ENCODE measurements around the gene DOCK2.

The DOCK2 gene

DNA sequence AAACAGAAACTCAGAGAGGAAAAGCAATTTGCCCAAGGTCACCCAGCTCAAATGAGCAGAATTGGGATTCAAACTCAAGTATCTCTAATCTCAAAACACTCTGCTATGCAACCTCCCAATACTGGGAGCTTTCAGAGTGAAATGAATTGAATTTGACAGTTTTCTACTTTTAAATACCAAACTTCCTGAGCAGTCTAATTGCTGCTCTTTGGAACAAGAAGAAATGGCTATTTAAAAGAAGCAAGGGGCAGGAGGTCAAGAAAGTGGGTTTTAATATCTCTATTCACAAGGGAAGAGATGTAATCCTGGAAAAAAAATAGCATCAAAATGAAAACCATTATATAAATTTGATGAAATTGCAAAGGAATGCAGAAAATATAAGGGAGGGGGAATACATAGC lies 200.6 kb downstream of the DOCK2 start:
- DNase-seq, result no peak
- peaks cover 35 to 55% of the 10 kb centered on the region in 2 donors for H3K36me3 Mint-ChIP-seq
- no peak overlapping the region for H3K27ac Mint-ChIP-seq
- H3K4me3 Mint-ChIP-seq, result no peak overlapping the region
- ATAC-seq (replicated peaks), result no peak
- no peaks in the 10 kb centered on the region for H3K9me3 Mint-ChIP-seq
- no peaks in the 10 kb centered on the region for H3K27me3 Mint-ChIP-seq
- H3K4me1 Mint-ChIP-seq, result peaks cover 10 to 14% of the 10 kb centered on the region in 2 donors

DNA sequence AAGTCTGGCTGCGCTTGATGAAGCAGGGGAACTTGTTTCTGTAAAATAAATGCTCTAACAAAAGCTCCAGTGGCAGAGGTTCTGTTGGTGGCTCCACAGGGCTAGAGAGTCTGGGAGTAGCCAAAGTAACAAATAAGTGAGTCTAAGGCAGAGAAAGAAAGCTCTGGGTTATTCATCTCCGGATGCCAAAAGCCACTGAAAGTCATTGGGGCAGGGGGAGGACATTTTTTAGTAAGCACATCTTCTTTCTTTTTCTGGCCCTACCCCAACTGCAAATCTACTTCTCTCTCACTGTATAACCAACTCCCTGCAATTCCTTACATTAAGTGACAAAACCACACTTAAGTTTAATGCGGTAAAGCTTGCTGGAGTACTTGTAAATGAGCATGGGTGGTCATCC lies 201.6 kb downstream of the DOCK2 start:
- peaks cover 39 to 55% of the 10 kb centered on the region in 2 donors for H3K36me3 Mint-ChIP-seq
- H3K9me3 Mint-ChIP-seq, result no peaks in the 10 kb centered on the region
- peaks cover 6% of the 10 kb centered on the region in 2 donors for H3K4me1 Mint-ChIP-seq
- ATAC-seq (replicated peaks) (no peak), DNase-seq (no peak)
- no peak overlapping the region for H3K27ac Mint-ChIP-seq
- H3K27me3 Mint-ChIP-seq, result no peaks in the 10 kb centered on the region
- H3K4me3 Mint-ChIP-seq, result no peak overlapping the region

DNA sequence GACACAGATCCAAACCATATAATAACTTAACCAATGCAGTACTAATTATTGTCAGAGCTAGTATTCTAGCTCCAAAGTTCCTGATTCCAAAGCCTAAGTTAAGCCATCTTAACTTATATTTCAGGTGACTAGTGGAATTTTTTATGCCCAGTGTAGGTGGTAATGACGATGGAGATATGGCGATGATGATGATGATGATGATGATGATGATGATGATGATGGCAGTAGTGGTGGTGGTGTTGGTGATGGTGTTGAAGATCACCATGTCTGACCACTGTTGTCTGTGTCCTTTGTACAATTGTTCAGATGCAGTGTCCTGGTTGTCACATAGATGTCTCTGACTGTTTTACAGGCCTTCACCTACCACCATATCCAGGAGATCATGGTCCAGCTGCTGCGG lies 203.3 kb downstream of the DOCK2 start:
- DNase-seq, result no peak
- ATAC-seq (replicated peaks), result no peak
- Mint-ChIP-seq H3K27me3 (no peaks in the 10 kb centered on the region), H3K27ac (no peak overlapping the region), H3K4me3 (no peak overlapping the region), H3K9me3 (no peaks in the 10 kb centered on the region), H3K4me1 (peaks cover 0 to 5% of the 10 kb centered on the region in 2 donors), H3K36me3 (peaks cover 47 to 62% of the 10 kb centered on the region in 2 donors)

DNA sequence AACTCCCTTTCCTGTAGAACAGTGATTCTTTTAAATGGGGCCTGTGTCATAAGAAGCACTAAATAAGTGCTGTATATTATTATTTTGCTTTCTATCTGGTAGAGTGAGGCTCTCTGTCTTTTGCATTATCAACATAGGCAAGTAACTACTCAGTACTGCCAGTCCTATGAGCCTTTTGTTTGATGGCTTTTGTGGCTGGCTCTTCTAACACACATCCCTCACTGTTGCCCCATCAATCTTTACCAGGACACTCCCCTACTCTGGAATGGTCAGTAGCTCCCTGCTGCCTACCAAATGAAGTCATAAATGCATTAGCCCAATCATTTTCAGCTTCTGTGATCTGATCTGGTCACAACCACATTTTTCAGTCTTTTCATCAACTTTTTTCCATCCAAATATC lies 205.6 kb downstream of the DOCK2 start:
- Mint-ChIP-seq H3K27ac (no peak overlapping the region), H3K4me3 (no peak overlapping the region), H3K4me1 (peaks cover 0 to 7% of the 10 kb centered on the region in 2 donors), H3K27me3 (no peaks in the 10 kb centered on the region), H3K9me3 (peaks cover 0 to 1% of the 10 kb centered on the region in 2 donors), H3K36me3 (peaks cover 59 to 71% of the 10 kb centered on the region in 2 donors)
- DNase-seq (no peak), ATAC-seq (replicated peaks) (no peak)

DNA sequence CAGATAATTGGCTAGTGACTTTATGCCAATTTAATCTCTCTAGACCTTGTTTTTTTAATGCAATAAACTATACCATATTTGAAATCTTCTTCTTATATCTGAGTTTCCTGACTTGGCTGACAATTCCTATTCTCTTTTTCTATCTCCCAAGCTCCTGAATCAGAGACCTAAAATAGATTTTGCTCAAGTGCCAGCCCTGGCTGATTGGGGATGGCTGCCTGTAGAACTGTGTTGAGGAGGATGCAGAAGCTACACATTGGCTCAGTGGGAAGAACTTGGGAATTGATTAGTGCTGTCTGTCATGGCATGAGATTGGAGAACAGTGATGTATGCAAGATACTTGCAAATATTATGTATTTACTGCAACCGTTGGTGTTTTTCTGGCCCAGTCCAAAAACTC lies 210.4 kb downstream of the DOCK2 start:
- Mint-ChIP-seq H3K36me3 (peaks cover 76 to 78% of the 10 kb centered on the region in 2 donors), H3K27me3 (no peaks in the 10 kb centered on the region), H3K4me1 (peaks cover 0 to 7% of the 10 kb centered on the region in 2 donors), H3K9me3 (peaks cover 12 to 16% of the 10 kb centered on the region in 2 donors), H3K4me3 (no peak overlapping the region), H3K27ac (no peak overlapping the region)
- DNase-seq (no peak), ATAC-seq (replicated peaks) (no peak)

DNA sequence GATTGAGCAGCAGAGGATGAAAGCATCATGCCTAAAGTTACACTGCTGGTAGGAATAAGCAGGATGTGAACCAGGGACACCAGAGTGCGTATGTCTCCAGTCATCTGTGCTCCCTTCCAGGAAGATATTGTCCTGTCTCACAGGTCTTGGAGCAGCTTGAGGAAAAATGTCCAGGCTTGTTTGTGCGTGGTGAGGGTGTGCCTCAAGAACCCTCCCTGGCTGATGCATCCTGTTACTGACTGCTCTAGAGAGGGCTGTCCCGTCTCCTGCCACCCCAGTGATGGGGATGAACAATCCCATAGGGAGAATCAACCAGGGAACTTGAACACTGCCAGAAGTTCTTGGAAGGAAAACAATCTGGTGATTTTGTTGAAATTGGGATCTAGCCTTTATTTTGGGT lies 211.2 kb downstream of the DOCK2 start:
- H3K36me3 Mint-ChIP-seq, result peaks cover 76 to 78% of the 10 kb centered on the region in 2 donors
- H3K27ac Mint-ChIP-seq, result no peak overlapping the region
- DNase-seq, result no peak
- H3K27me3 Mint-ChIP-seq, result no peaks in the 10 kb centered on the region
- peaks cover 0 to 7% of the 10 kb centered on the region in 2 donors for H3K4me1 Mint-ChIP-seq
- no peak for ATAC-seq (replicated peaks)
- no peak overlapping the region for H3K4me3 Mint-ChIP-seq
- peaks cover 12 to 22% of the 10 kb centered on the region in 2 donors for H3K9me3 Mint-ChIP-seq

DNA sequence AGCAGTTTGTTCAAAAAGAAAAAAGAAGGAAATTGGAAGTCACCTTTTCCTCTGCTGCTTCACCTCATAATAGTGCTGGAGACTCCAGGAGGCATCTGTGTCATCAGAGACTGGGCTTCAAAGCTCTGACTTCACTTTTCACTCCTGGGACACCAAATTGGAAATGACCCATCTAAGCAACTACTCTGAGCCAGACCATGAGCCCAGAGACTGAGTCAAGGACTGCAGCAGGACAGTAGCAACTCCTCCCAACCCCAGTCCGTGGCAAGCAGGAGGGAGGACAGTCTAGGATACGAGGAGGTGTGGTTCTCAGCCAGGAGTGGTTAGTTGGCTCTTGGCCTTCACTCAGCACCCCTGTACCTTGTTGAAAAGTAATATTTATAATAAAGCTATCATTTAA lies 211.7 kb downstream of the DOCK2 start:
- no peak for DNase-seq
- Mint-ChIP-seq H3K27ac (no peak overlapping the region), H3K27me3 (no peaks in the 10 kb centered on the region), H3K9me3 (peaks cover 12 to 22% of the 10 kb centered on the region in 2 donors), H3K4me3 (no peak overlapping the region), H3K36me3 (peaks cover 78 to 80% of the 10 kb centered on the region in 2 donors), H3K4me1 (peaks cover 0 to 7% of the 10 kb centered on the region in 2 donors)
- no peak for ATAC-seq (replicated peaks)

DNA sequence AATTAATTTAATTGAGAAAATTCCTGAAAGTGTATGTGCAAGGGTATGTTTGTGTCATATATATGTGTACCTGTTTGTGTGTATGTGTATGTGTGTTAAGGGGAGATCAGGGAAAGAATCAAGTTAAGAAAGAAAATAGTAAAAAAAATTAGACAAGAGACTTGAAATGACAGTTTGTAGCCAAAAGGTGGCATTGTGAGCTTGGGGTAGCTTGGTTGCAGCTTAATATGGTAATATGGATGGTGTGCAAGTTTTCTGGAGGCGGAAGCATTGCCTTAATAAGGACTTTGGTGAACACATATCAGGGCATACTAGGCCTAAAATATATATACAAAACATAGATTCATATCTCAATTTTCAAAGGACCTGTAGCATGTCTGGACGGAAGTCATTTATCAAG lies 213.3 kb downstream of the DOCK2 start:
- no peaks in the 10 kb centered on the region for H3K27me3 Mint-ChIP-seq
- H3K27ac Mint-ChIP-seq, result no peak overlapping the region
- DNase-seq, result no peak
- no peak overlapping the region for H3K4me3 Mint-ChIP-seq
- no peak for ATAC-seq (replicated peaks)
- H3K9me3 Mint-ChIP-seq, result peaks cover 12 to 24% of the 10 kb centered on the region in 2 donors
- peaks cover 78 to 79% of the 10 kb centered on the region in 2 donors for H3K36me3 Mint-ChIP-seq
- peaks cover 2 to 4% of the 10 kb centered on the region in 2 donors for H3K4me1 Mint-ChIP-seq

DNA sequence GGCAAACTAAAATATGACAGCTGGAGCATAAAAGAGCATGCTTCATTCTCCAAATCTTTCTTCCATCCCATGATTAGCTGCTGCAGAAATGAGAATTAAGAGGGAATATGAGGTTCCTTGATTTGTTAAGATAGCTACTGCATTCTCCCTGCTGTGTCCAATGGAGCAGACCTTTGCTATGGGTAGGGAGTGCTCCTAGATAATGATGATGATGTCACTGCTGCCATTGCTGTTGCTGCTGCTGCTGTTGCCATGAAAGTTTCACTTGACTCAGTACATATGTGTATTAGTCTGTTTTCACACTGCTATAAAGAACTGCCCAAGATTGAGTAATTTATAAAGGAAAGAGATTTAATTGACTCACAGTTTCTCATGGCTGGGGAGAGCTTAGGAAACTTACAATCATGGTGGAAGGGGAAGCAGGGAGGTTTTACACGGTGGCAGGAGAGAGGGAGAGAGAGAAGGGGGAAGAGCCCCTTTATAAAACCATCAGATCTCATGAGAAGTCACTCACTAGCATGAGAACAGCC lies 214.3 kb downstream of the DOCK2 start:
- Mint-ChIP-seq H3K27ac (no peak overlapping the region), H3K9me3 (peaks cover 12 to 26% of the 10 kb centered on the region in 2 donors), H3K4me1 (peaks cover 0 to 13% of the 10 kb centered on the region in 2 donors), H3K36me3 (peaks cover 80 to 86% of the 10 kb centered on the region in 2 donors), H3K4me3 (no peak overlapping the region), H3K27me3 (no peaks in the 10 kb centered on the region)
- DNase-seq, result no peak
- no peak for ATAC-seq (replicated peaks)

DNA sequence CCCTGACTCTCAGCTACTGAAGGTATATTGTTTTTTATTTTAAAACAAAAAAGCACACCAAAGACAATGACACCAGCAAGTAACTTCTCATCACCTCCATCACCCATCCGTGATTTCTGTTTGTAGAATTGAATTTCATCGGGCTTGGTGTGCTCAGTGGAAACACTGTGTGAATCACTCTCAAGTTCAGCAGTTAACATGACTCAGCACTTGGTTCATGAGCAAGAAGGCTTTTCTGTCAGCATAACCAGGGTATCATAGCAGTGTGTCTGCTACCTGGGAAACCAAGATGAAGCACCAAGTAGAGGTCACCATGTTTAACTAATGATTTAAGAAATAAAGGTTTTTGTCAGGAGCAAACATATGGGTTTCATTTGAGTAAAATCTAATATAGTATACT lies 219.5 kb downstream of the DOCK2 start:
- peaks cover 5 to 19% of the 10 kb centered on the region in 2 donors for H3K4me1 Mint-ChIP-seq
- DNase-seq (no peak), ATAC-seq (replicated peaks) (no peak)
- peaks cover 50 to 70% of the 10 kb centered on the region in 2 donors for H3K36me3 Mint-ChIP-seq
- no peak overlapping the region for H3K27ac Mint-ChIP-seq
- H3K27me3 Mint-ChIP-seq, result no peaks in the 10 kb centered on the region
- no peak overlapping the region for H3K4me3 Mint-ChIP-seq
- peaks cover 4 to 12% of the 10 kb centered on the region in 2 donors for H3K9me3 Mint-ChIP-seq

DNA sequence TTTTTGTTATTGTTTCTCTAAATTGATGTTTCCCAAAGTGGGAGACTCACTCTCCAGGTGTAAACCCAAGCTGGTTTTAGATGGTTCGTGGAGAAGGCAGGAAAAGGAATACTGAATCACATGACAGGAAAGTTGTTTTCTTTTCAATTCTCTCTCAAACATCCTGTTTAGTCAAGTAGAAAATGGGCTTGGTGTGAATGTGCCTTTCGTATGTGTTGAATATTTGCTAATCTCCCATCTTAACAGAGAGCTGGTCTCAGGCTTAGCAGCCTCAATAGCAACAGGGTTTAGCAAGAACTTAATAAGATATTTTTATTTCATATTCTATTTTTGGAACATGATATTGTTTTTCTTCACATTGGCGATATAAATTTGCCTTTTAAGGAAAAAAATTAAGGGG lies 223.5 kb downstream of the DOCK2 start:
- Mint-ChIP-seq H3K9me3 (peaks cover 0 to 2% of the 10 kb centered on the region in 2 donors), H3K4me3 (no peak overlapping the region), H3K27ac (no peak overlapping the region), H3K4me1 (peaks cover 7 to 20% of the 10 kb centered on the region in 2 donors), H3K36me3 (peaks cover 32 to 53% of the 10 kb centered on the region in 2 donors), H3K27me3 (no peaks in the 10 kb centered on the region)
- DNase-seq (no peak), ATAC-seq (replicated peaks) (no peak)

DNA sequence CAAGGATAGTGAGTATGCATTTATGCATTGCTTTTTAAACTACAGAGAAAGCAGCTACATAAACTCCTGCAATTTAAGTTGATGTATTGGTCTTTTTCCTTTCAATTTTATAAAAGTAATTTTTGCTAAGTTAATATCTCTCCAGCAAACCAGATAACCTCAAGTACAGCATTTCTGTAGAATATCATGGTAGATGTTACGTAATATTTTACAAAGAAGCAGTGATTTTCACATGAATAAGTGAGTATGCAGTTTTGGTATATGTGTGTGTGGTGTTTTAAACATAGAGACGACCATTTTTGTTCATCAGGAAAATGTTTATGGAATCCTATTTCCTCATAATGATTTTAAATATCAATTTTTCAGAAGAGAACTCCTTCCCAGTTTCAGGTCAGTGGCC lies 224.4 kb downstream of the DOCK2 start:
- Mint-ChIP-seq H3K9me3 (no peaks in the 10 kb centered on the region), H3K27me3 (no peaks in the 10 kb centered on the region), H3K4me1 (peaks cover 7 to 22% of the 10 kb centered on the region in 2 donors), H3K27ac (no peak overlapping the region), H3K4me3 (no peak overlapping the region), H3K36me3 (peaks cover 29 to 51% of the 10 kb centered on the region in 2 donors)
- no peak for ATAC-seq (replicated peaks)
- DNase-seq, result no peak

DNA sequence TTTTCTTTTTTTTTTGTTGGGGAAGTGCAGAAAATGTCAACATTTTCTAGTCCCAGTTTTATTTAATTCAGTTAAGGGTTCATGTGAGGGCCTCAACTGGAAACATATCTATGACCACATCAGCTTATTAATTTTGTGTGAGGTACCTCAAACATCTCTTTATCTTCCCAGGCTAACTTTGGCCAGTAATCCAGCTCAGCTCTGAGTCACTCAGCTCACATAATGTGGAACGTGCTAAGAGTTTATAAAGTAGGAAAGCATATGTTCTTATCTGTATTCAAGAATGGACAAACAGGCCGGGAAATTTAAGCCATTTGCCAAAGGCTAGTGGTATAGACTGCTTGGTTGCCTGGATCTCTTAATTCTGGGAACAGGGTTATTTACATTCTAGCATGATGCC lies 224.9 kb downstream of the DOCK2 start:
- no peak overlapping the region for H3K4me3 Mint-ChIP-seq
- no peaks in the 10 kb centered on the region for H3K27me3 Mint-ChIP-seq
- ATAC-seq (replicated peaks) (no peak), DNase-seq (no peak)
- H3K27ac Mint-ChIP-seq, result no peak overlapping the region
- no peaks in the 10 kb centered on the region for H3K9me3 Mint-ChIP-seq
- peaks cover 28 to 56% of the 10 kb centered on the region in 2 donors for H3K36me3 Mint-ChIP-seq
- H3K4me1 Mint-ChIP-seq, result peaks cover 7 to 27% of the 10 kb centered on the region in 2 donors

DNA sequence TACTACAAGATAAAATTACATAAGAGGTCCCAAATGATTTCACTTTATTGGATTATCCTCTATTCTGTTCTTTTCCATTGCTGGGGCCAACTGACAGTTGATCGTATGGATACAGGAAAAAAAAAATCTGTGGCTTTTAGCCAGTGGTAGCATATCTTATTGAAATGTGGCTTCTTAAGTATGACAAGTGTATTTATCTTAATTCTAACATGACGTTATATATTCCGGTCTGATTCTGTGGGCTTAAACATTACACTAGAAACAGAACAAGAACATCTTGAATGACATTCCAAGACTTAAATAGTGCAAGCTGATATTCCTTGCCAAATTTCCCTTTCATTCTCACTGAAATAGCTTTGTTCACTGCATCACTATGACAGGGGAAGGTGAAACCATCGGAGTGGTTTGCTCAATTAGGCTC lies 225.3 kb downstream of the DOCK2 start:
- peaks cover 7 to 27% of the 10 kb centered on the region in 2 donors for H3K4me1 Mint-ChIP-seq
- H3K27ac Mint-ChIP-seq, result no peak overlapping the region

DNA sequence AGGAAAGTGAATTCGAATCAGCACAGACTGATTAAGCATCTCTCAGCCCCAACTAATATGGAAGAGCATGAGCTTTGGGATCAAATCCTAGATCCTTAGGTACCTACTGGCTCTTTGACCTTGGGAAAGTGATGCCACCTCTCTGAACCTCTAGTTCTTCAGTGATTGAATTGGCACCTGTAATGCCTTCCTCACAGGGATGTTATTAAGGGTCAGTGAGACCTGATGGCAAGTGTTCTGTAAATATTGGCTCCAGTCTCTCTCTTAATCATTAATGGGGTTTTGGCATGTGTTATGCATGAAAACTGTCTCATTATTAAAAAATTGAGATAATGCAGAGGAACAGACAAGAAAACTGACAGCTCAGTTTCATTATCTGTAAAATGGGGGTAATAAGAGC lies 227.4 kb downstream of the DOCK2 start:
- Mint-ChIP-seq H3K27me3 (no peaks in the 10 kb centered on the region), H3K9me3 (no peaks in the 10 kb centered on the region), H3K4me1 (peaks cover 3 to 26% of the 10 kb centered on the region in 2 donors), H3K27ac (no peak overlapping the region), H3K36me3 (peaks cover 28 to 57% of the 10 kb centered on the region in 2 donors), H3K4me3 (no peak overlapping the region)
- ATAC-seq (replicated peaks) (no peak), DNase-seq (no peak)

More for the DNA sequence above, 225.3 kb downstream of the DOCK2 start:
- Mint-ChIP-seq H3K9me3 (no peaks in the 10 kb centered on the region), H3K27me3 (no peaks in the 10 kb centered on the region), H3K4me3 (no peak overlapping the region), H3K36me3 (peaks cover 26 to 53% of the 10 kb centered on the region in 2 donors)
- ATAC-seq (replicated peaks) (no peak), DNase-seq (no peak)
